Measurements from ENCODE around the gene SLC9A9.

GRCh38 chr3:143472731-143473523, 375.3 kb downstream of the SLC9A9 start:
- TF ChIP-seq, protein P1, sequence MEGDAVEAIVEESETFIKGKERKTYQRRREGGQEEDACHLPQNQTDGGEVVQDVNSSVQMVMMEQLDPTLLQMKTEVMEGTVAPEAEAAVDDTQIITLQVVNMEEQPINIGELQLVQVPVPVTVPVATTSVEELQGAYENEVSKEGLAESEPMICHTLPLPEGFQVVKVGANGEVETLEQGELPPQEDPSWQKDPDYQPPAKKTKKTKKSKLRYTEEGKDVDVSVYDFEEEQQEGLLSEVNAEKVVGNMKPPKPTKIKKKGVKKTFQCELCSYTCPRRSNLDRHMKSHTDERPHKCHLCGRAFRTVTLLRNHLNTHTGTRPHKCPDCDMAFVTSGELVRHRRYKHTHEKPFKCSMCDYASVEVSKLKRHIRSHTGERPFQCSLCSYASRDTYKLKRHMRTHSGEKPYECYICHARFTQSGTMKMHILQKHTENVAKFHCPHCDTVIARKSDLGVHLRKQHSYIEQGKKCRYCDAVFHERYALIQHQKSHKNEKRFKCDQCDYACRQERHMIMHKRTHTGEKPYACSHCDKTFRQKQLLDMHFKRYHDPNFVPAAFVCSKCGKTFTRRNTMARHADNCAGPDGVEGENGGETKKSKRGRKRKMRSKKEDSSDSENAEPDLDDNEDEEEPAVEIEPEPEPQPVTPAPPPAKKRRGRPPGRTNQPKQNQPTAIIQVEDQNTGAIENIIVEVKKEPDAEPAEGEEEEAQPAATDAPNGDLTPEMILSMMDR (IDR thresholded peaks at IDR 0.05; ENCODE audit: low read depth, low read length), result no peak
- TF ChIP-seq POLR2A (IDR thresholded peaks at IDR 0.05; ENCODE audit: extremely low read depth, insufficient read length) (no peak), MYC (IDR thresholded peaks at IDR 0.05; ENCODE audit: low read depth, low read length) (no peak)

Measured in NB4 (cell line).